Glutamatergic neuron (in vitro differentiated cells): Measurements from ENCODE around the gene SEMA3G. TPM values are rescaled to one million over a fixed set of nuclear protein-coding genes. Genes with fewer than 3 reads are reported as not detected.

ENCODE experiments used
- DNase-seq: peaks from one replicate; pipeline ENCODE4 v3.0.0; 2022
- H3K27ac Mint-ChIP-seq: one replicate; pipeline ENCODE4 v1.8.0; 2020; ENCODE audit warnings: mild to moderate bottlenecking, mixed read lengths, inconsistent platforms; ENCODE audit not compliant: unreplicated experiment
- H3K27me3 Mint-ChIP-seq: one replicate; pipeline ENCODE4 v1.8.0; 2020; ENCODE audit warnings: mild to moderate bottlenecking, moderate library complexity, mixed read lengths, inconsistent platforms; ENCODE audit not compliant: unreplicated experiment
- H3K36me3 Mint-ChIP-seq: one replicate; pipeline ENCODE4 v1.8.0; 2020; ENCODE audit warnings: mild to moderate bottlenecking, mixed read lengths, inconsistent platforms; ENCODE audit not compliant: unreplicated experiment
- H3K4me1 Mint-ChIP-seq: one replicate; pipeline ENCODE4 v1.8.0; 2020; ENCODE audit warnings: mild to moderate bottlenecking, low read depth, mixed read lengths, inconsistent platforms; ENCODE audit not compliant: unreplicated experiment
- H3K4me3 Mint-ChIP-seq: one replicate; pipeline ENCODE4 v1.8.0; 2020; ENCODE audit warnings: mild to moderate bottlenecking, mixed read lengths, inconsistent platforms; ENCODE audit not compliant: unreplicated experiment
- H3K9me3 Mint-ChIP-seq: one replicate; pipeline ENCODE4 v1.8.0; 2020; ENCODE audit warnings: mild to moderate bottlenecking, moderate library complexity, mixed read lengths, inconsistent platforms; ENCODE audit not compliant: unreplicated experiment
- CTCF ChIP-seq: fragments of 200-600 bp; sonication (generic); IDR thresholded peaks from one replicate; pipeline ENCODE4 v1.5.0; 2021; ENCODE audit not compliant: partially characterized antibody, unreplicated experiment
- total RNA-seq: library from RNA; stranded (reverse); fragmentation: NEBNext Ultra II Directional; extraction: Animal tissue kit (Norgen Biotek cat#: 25700); gene quantifications from one replicate; pipeline ENCODE4 v1.2.1, GENCODE V29; 2021; ENCODE audit not compliant: unreplicated experiment

SEMA3G gene
- total RNA-seq, 1 donor from 2014 or later, result 0.59 TPM

- no peak for DNase-seq
- Mint-ChIP-seq H3K27me3 (peaks cover 6% of the 10 kb centered on the region), H3K4me1 (peaks cover 10% of the 10 kb centered on the region), H3K27ac (no peak overlapping the region), H3K36me3 (no peaks in the 10 kb centered on the region), H3K4me3 (no peak overlapping the region), H3K9me3 (peaks cover 6% of the 10 kb centered on the region)
- TF ChIP-seq CTCF, result no peak
Measured at GRCh38 chr3:52490939-52491526, 46.1 kb upstream of the SEMA3G start.

- Mint-ChIP-seq H3K4me1 (peaks cover 10% of the 10 kb centered on the region), H3K4me3 (no peak overlapping the region), H3K36me3 (no peaks in the 10 kb centered on the region), H3K9me3 (peaks cover 6% of the 10 kb centered on the region), H3K27ac (peak overlapping the region; percentile 33), H3K27me3 (peaks cover 6% of the 10 kb centered on the region)
- no peak for TF ChIP-seq CTCF
- DNase-seq, result no peak
Measured at GRCh38 chr3:52490035-52490938, 45.4 kb upstream of the SEMA3G start.

GRCh38 chr3:52489453-52489852 is 44.5 kb upstream of the SEMA3G start:
- H3K27ac Mint-ChIP-seq, result no peak overlapping the region
- no peak for TF ChIP-seq CTCF
- no peak overlapping the region for H3K4me3 Mint-ChIP-seq
- DNase-seq, result no peak
- H3K4me1 Mint-ChIP-seq, result peaks cover 12% of the 10 kb centered on the region
- no peaks in the 10 kb centered on the region for H3K36me3 Mint-ChIP-seq
- peaks cover 6% of the 10 kb centered on the region for H3K27me3 Mint-ChIP-seq
- H3K9me3 Mint-ChIP-seq, result peaks cover 9% of the 10 kb centered on the region

GRCh38 chr3:52488746-52489145 is 43.8 kb upstream of the SEMA3G start:
- Mint-ChIP-seq H3K36me3 (no peaks in the 10 kb centered on the region), H3K9me3 (peaks cover 13% of the 10 kb centered on the region), H3K4me1 (peaks cover 13% of the 10 kb centered on the region), H3K4me3 (no peak overlapping the region), H3K27ac (no peak overlapping the region), H3K27me3 (peaks cover 3% of the 10 kb centered on the region)
- no peak for TF ChIP-seq CTCF
- no peak for DNase-seq
